ENCODE data around the gene ASPSCR1. TPM values are rescaled to one million over a fixed set of nuclear protein-coding genes. Genes with fewer than 3 reads are reported as not detected.

Gene ASPSCR1
- total and polyA plus RNA-seq, 2 of the 13 experiments (the other 11 are each of a cell fraction or from before 2014, with no cell fraction given) = 274 to 314 TPM

DNA sequence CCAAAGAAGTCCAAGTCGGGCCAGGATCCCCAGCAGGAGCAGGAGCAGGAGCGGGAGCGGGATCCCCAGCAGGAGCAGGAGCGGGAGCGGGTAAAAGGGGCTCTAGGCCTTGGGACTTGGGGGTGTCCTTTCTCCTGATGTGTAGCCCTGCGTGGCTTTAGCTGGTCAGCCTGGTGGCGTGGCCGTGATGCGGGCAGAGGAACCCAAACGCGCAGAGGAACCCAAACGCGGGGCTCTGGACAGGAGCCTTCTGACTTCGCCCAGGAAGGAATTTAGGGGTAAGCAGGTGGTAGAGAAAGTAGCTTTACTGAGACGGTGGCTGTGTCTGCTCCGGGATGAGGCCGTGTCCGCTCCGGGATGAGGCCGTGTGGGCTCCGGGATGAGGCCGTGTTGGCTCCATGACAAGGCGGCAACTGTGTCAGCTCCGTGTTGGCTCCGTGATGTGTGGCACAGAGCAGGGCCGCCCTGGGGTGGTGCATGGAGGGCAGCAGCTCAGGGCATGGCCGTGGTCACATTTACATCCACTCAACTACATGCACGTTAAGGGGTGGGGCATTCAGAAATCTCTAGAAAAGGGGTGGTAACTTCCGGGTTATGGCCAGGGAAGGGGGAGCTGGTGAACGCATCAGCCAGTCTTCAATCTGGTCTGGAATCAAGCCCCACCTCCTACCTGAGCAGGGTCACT lies 19.5 kb downstream of the ASPSCR1 start (continued):
- TF ChIP-seq ZNF207 (IDR thresholded peaks at IDR 0.05; ENCODE audit: borderline replicate concordance) (no peak), ZNF337 (CRISPR knock-in tag; IDR thresholded peaks at IDR 0.05; ENCODE audit: borderline replicate concordance, low read depth) (no peak), TBL1XR1 (IDR thresholded peaks at IDR 0.05; ENCODE audit: borderline replicate concordance, low read length, partially characterized antibody) (no peak), ATF3 (CRISPR knock-in tag; IDR thresholded peaks at IDR 0.05) (no peak), ELF1 (CRISPR knock-in tag; IDR thresholded peaks at IDR 0.05) (peak; percentile 41; the same call in 1 of the 2 replicates), PBX2 (CRISPR knock-in tag; IDR thresholded peaks at IDR 0.05) (no peak), TFDP1 (CRISPR knock-in tag; IDR thresholded peaks at IDR 0.05; ENCODE audit: borderline replicate concordance) (peak; percentile 81; the same call in 1 of the 2 replicates), ZNF317 (CRISPR knock-in tag; IDR thresholded peaks at IDR 0.05) (no peak), ZIK1 (CRISPR knock-in tag; IDR thresholded peaks at IDR 0.05; ENCODE audit: borderline replicate concordance, low read depth) (0 out of 2 replicates have a peak, but pooled peaks have one; percentile 33), ZNF652 (CRISPR knock-in tag; IDR thresholded peaks at IDR 0.05; ENCODE audit: borderline replicate concordance, low read depth) (no peak), SRSF1 (optimal IDR thresholded peaks at IDR 0.05; ENCODE audit: low read depth, low read length) (peak; percentile 69), IKZF5 (CRISPR knock-in tag; IDR thresholded peaks at IDR 0.05) (no peak), PTBP1 (IDR thresholded peaks at IDR 0.05; ENCODE audit: low read depth, low read length, poor library complexity, severe bottlenecking) (peak; percentile 83), ZNF101 (CRISPR knock-in tag; IDR thresholded peaks at IDR 0.05; ENCODE audit: borderline replicate concordance, low read depth) (no peak), SSRP1 (CRISPR knock-in tag; IDR thresholded peaks at IDR 0.05) (peak; percentile 25), AHDC1 (CRISPR knock-in tag; IDR thresholded peaks at IDR 0.05; ENCODE audit: borderline replicate concordance) (no peak), ZNF792 (CRISPR knock-in tag; IDR thresholded peaks at IDR 0.05) (0 out of 2 replicates have a peak, but pooled peaks have one; percentile 28), ZNF30 (CRISPR knock-in tag; IDR thresholded peaks at IDR 0.05) (no peak)
